Measurements from ENCODE around the gene PLB1.

The PLB1 gene

DNA sequence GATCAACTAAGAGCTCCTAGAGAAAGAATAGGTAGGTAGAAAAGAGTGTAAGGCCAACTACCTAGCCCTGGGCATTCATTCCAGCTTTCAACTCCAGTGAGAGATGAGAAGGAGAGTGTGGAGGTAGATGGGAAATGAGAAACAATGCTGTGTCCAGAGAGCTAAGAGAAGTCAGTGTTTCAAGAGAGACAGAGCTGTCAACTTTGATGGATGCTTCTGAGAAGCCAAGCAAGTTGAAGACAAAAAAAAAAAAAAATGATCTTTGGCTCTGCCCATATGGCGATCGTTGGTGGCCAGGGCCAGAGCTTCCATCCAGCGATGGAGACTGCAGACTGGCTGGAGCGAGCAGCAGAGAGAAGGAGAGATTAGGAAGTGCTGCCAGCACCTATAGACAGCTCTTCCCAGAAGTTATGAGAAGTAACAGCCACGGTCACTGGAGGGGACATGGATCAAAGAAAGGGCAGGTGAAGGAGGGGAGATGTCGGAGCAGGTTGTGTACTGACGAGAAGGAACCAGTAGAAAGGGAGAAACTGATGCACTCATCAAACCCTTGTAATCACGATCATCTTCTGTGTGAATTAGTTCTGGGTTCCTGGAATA, 143.3 kb downstream of the PLB1 start:
- TF ChIP-seq, protein P1, sequence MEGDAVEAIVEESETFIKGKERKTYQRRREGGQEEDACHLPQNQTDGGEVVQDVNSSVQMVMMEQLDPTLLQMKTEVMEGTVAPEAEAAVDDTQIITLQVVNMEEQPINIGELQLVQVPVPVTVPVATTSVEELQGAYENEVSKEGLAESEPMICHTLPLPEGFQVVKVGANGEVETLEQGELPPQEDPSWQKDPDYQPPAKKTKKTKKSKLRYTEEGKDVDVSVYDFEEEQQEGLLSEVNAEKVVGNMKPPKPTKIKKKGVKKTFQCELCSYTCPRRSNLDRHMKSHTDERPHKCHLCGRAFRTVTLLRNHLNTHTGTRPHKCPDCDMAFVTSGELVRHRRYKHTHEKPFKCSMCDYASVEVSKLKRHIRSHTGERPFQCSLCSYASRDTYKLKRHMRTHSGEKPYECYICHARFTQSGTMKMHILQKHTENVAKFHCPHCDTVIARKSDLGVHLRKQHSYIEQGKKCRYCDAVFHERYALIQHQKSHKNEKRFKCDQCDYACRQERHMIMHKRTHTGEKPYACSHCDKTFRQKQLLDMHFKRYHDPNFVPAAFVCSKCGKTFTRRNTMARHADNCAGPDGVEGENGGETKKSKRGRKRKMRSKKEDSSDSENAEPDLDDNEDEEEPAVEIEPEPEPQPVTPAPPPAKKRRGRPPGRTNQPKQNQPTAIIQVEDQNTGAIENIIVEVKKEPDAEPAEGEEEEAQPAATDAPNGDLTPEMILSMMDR (conservative IDR thresholded peaks at IDR 0.05; ENCODE audit: low read depth, low read length): no peak
- H3K4me3 ChIP-seq (ENCODE audit: low read length): no peak overlapping the region
- DNase-seq (ENCODE audit: low read depth): no peak

DNA sequence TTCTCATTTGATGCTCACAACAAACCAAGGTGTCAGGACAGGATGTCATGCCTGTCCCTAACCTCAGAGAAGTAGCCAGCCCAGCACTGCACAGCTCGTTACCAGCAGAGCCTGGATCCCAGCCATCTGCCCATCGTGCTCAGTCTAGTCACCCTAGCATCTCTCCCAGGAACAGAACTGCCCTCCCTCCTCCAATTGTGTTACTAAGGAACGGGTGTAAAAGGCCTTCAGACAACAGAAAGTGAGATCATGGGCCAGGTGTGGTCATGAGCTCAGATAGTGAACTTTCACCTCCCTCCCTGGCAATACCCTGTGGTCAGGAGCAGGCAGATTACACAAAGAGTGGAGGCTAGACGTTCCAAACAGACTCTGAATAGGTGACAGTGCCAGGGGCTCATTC, 144.0 kb downstream of the PLB1 start:
- TF ChIP-seq, protein P1 (conservative IDR thresholded peaks at IDR 0.05; ENCODE audit: low read depth, low read length): no peak
- no peak overlapping the region for H3K4me3 ChIP-seq (ENCODE audit: low read length)
- no peak for DNase-seq (ENCODE audit: low read depth)

DNA sequence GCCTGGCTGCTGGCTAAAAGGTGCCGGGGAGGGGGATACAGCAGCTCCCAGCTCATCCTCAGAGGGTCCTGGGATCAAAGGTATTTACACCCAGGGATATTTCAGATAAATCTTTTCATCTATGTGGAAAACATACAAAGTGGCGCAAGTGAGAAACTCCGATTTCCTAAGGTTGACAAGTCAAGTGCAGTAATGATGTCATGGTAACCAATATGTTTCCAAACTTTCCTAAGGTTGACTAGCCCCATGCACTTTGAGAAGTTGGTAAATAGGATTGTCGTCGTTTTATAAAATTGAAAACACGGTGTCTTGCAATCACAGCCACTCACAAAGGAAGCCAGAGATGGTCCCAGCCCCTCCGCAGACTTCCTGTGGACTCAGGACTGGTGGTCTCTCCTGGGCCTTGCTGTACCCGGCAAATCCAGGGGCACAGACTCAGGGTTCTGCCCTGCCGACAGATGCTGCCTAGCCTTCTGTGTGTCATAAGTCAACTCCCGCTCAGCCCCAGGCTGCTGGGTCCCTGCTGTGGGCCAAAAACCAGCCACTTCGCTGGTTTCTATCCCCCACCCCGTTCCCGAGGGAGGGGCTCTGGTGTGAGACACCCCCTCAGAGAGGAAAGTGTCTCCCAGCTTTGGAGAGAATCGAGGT, 144.5 kb downstream of the PLB1 start:
- H3K4me3 ChIP-seq (ENCODE audit: low read length): no peak overlapping the region
- DNase-seq (ENCODE audit: low read depth): no peak
- TF ChIP-seq, protein P1 (conservative IDR thresholded peaks at IDR 0.05; ENCODE audit: low read depth, low read length): no peak

DNA sequence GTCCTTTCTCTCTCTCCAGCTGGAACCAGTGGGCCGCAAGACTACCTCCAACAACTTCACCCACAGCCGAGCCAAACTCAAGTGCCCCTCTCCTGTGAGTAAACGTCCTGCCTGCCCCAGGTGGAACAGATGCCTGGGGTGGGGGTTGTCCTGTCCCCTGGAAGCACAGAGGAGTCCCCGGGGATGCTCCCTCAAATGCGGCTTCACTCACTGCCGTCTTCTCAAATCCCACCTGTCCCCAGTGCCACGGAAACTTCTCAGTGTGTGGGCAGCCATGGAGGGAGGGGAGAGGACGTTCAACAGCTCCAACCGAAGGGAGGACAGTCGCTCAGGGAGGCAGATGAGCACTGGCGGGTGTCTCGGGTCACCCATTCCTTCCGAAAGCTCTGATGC, 145.0 kb downstream of the PLB1 start:
- H3K4me3 ChIP-seq (ENCODE audit: low read length): no peak overlapping the region
- DNase-seq (ENCODE audit: low read depth): no peak
- TF ChIP-seq, protein P1 (conservative IDR thresholded peaks at IDR 0.05; ENCODE audit: low read depth, low read length): no peak

DNA sequence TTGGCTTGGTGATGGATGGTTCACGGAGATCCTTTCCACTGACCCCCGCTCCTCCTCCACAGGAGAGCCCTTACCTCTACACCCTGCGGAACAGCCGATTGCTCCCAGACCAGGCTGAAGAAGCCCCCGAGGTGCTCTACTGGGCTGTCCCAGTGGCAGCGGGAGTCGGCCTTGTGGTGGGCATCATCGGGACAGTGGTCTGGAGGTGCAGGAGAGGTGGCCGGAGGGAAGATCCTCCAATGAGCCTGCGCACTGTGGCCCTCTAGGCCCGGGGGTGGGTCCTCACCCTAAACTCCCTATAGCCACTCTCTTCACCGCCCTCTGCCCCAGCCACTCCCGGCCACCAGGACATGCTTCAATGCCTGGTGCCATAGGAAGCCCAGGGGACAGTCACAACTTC, 146.9 kb downstream of the PLB1 start:
- H3K4me3 ChIP-seq (ENCODE audit: low read length): no peak overlapping the region
- DNase-seq (ENCODE audit: low read depth): no peak
- TF ChIP-seq, protein P1 (conservative IDR thresholded peaks at IDR 0.05; ENCODE audit: low read depth, low read length): no peak

DNA sequence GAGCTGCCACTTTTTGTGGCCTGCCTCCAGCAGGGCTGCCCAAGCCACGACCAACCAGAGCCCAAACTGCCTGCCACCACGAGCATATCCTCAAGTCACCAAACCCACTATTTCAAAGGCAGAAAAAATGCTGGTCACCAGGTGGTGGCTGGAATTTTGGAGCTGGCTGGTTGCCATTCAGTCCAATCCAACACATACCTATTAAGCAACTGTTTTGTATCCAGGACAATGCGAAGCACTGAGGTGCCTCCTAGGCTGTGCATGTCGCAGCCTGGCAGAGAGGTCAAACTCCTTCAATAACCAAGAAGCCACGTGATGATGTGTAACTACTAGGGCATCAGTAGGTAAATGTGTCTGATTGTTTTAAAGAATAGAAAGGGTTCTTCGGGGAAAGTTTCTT, 147.5 kb downstream of the PLB1 start:
- no peak overlapping the region for H3K4me3 ChIP-seq (ENCODE audit: low read length)
- DNase-seq (ENCODE audit: low read depth): no peak
- TF ChIP-seq, protein P1 (conservative IDR thresholded peaks at IDR 0.05; ENCODE audit: low read depth, low read length): no peak

DNA sequence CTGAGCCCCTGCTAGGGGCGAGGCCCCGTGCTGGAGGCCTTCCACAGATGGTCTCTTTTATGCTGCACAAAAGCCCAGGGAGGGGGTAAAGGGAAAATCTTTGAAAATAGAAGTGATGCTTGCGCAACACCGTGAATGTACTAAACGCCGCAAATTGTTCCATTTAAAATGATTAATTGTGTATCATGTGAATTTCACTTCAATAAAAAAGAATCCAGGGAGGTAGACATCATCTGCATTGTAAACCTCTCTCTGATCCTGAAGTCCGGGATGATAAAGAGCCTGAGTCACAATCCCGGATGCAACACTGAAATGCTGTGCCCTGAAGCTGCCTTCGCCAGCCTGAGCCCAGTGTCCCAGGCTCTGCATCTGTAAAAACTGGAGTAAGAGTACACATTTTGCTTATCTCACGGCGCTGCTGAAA, 148.1 kb downstream of the PLB1 start:
- H3K4me3 ChIP-seq (ENCODE audit: low read length): no peak overlapping the region
- TF ChIP-seq, protein P1 (conservative IDR thresholded peaks at IDR 0.05; ENCODE audit: low read depth, low read length): no peak
- DNase-seq (ENCODE audit: low read depth): no peak

Measured in retinal pigment epithelial cell (primary cell).